ENCODE data around the gene IFNA5. TPM values are rescaled to one million over a fixed set of nuclear protein-coding genes. Genes with fewer than 3 reads are reported as not detected.

Gene IFNA5
- total RNA-seq, 4 donors from 2014 or later, result 0.84 TPM; not detected in 3

DNA sequence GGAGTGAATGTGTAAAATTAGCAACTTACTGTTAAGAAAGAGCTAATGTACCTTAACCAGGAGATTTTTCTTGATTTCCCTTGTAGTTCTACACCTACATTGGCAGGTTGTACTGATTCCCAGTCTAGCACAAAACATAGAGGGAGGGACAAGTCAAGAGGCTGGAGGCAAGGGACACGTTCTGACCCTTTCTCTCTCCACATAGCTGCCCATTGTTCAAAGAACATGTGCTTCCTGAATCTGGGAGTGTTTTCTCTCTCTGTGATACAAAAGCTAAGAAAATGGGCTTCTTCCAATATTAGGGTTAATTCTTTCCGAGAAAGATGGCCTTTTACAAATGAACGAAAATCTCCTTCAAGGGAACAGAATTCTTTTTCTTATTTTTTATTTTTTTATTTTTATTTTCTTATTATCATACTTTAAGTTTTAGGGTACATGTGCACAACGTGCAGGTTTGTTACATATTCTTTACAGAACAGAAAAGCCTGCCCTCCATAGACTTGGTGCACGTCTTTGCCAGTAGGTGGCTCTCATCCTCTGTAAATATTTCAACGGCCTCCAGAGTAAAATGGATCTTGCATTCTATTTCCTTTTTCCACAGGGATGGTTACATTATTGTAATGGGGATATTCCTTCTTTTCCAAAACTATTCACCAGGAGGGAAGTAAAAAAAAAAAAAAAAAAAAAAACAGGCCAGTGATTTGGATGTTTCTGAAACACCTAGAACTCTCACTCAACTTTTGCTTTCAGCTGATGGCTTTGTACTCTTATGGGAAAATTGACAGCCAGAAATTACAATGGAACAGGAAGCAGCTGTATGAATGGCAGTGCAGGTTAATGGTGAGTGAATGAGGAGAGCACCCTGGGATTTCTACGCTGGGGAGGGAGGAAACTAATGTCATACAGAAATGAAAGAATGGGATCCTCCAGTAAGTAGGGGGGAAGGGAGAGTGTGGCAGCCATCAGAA lies 13.1 kb upstream of the IFNA5 start:
- ATAC-seq (ENCODE audit: low FRiP score) (no peak), DNase-seq (ENCODE audit: low spot score) (no peak)
- TF ChIP-seq, protein P1, sequence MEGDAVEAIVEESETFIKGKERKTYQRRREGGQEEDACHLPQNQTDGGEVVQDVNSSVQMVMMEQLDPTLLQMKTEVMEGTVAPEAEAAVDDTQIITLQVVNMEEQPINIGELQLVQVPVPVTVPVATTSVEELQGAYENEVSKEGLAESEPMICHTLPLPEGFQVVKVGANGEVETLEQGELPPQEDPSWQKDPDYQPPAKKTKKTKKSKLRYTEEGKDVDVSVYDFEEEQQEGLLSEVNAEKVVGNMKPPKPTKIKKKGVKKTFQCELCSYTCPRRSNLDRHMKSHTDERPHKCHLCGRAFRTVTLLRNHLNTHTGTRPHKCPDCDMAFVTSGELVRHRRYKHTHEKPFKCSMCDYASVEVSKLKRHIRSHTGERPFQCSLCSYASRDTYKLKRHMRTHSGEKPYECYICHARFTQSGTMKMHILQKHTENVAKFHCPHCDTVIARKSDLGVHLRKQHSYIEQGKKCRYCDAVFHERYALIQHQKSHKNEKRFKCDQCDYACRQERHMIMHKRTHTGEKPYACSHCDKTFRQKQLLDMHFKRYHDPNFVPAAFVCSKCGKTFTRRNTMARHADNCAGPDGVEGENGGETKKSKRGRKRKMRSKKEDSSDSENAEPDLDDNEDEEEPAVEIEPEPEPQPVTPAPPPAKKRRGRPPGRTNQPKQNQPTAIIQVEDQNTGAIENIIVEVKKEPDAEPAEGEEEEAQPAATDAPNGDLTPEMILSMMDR (IDR thresholded peaks at IDR 0.05), result no peak

DNA sequence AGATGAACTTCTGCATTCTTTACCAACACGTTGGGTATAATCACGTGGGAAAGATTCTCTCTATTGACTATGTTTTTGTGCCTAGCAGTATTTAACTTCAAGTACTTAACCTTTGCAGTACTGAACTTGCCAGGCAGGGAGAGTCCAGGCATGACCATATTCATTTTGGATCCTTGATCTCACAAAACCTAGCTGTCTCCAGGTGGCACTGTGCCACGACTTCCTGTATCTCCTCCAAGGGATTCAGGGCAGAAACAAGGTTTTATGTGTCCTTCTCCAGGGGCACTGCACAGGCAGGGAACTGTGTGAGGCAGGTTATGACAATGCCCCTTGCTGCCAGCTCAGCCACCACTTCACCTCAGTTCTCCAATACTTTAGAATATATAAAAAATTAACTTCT lies 11.7 kb upstream of the IFNA5 start:
- TF ChIP-seq, protein P1 (IDR thresholded peaks at IDR 0.05), result no peak
- no peak for ATAC-seq (ENCODE audit: low FRiP score)
- DNase-seq (ENCODE audit: low spot score), result no peak

DNA sequence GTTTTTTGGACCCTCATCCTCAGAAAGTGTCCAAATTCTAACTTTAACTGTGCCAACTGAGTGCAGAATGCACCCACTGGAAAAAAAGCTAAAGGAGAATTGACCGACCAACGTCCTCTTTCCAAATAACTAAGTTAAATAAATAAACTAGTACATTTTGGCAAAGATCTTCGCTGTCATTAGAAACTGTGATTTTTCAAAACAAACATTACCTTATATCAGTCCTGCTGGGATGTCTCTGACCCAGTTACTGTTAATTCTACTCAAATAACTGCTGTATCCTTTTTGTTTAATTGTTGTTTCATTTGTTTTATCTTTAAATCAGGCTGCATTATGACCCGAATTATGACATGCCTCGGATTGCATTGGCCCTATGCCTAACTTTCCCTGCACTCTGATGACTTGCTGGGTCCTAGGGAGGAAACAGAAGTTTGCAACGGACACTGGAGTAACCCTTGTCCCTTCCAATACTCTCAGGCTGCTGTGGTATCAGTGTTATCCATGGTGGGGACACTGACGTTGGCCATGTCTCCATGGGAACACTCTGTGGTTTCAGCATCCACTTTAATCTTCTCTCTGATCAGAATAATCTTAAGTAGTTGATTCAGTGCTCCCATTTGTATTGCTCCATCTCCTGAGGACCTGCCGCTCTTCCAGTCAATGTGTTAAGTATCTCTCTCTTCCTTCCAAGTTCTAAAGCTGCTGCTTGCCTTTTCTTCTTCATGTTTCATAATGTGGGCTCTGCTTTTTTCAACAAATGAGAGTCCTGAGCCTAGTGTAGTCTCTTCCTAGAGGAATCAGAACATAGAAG lies 11.1 kb upstream of the IFNA5 start:
- TF ChIP-seq, protein P1 (IDR thresholded peaks at IDR 0.05), result no peak
- DNase-seq (ENCODE audit: low spot score) (no peak), ATAC-seq (ENCODE audit: low FRiP score) (no peak)

DNA sequence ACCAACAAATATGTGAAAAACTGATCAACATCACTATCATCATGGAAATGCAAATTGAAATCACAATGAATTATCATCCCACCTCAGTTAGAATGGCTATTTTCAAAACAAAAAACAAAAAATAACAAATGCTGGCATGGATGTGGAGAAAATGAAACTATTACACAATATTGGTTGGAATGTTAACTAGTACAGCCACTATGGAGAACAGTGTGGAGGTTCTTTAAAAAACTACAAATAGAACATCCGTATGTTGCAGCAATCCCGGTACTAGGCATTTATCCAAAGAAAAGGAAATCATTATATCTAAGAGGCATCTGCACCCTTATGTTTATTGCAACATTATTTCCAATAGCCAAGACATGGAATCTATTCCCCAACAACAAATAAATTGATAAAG lies 9.0 kb upstream of the IFNA5 start:
- ATAC-seq (ENCODE audit: low FRiP score) (no peak), DNase-seq (ENCODE audit: low spot score) (no peak)
- TF ChIP-seq, protein P1 (IDR thresholded peaks at IDR 0.05), result no peak

DNA sequence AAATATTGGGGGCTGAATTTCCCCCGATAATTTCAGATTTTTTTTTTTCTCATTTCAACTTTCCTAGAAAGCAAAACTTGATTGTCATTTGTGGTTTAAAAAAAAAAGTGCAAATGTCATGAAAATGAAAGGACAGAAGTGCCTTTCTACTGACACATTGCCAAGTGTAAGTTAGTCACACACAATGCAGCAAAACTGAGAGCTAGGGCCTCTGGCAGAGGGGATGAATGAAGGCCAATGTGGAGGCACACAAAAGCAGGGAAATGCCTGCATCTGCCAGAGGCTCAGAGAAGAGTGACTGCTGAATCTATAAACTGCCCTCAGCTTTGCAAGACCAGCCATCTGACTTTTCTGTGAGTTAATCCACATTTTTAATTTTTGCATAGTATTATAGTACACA lies 6.8 kb upstream of the IFNA5 start:
- no peak for ATAC-seq (ENCODE audit: low FRiP score)

DNA sequence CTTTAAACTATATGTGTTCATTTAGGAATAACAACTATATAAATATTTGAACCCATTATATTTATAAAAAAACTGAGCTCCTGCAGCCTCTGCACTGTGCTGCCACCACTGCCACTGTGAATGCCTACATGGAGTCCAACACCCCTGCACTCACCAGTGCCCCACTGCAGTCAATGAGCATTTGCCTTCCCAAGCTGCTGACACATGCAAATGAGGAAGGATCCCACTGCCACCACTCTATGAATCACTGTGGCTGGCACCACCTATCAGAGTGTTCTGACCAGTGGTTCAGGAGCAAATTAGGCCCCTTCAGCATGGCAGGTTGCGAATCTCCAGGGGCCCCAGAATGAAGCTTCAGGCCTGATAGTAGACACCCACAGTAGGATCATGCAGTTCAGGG lies 9.1 kb downstream of the IFNA5 start:
- ATAC-seq (ENCODE audit: low FRiP score) (no peak), DNase-seq (ENCODE audit: low spot score) (no peak)
- TF ChIP-seq, protein P1 (IDR thresholded peaks at IDR 0.05), result no peak

More for the DNA sequence above, 6.8 kb upstream of the IFNA5 start:
- no peak for DNase-seq (ENCODE audit: low spot score)
- TF ChIP-seq, protein P1 (IDR thresholded peaks at IDR 0.05), result no peak

All from omental fat pad (tissue), 4 donors.